Mammary microvascular endothelial cell (primary cell): ENCODE results near the gene OR5C1. TPM values are rescaled to one million over a fixed set of nuclear protein-coding genes. Genes with fewer than 3 reads are reported as not detected.

Source experiments
- total RNA-seq: library from RNA; depleted of rRNA; stranded (reverse); fragments of >200 nt; gene quantifications from 2 replicates; pipeline ENCODE4 v1.2.3, GENCODE V29; 2015

OR5C1 gene
- total RNA-seq, result not detected in 2 replicates

DNA sequence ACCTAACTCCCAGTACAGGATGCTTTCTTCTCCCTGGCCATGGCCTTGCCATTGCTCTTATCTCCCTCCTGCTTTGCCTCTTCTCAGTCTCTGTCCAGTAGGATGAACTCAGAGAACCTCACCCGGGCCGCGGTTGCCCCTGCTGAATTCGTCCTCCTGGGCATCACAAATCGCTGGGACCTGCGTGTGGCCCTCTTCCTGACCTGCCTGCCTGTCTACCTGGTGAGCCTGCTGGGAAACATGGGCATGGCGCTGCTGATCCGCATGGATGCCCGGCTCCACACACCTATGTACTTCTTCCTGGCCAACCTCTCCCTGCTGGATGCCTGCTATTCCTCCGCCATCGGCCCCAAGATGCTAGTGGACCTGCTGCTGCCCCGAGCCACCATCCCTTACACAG is at the start of gene OR5C1:
Gene OR5C1 (plus strand): TSS at position 103 of the 400 bp plus-strand sequence. CDS start 0 bp downstream, at position 103.

GRCh38 chr9:122742003-122742402 is 46.7 kb upstream of the OR5C1 start, which contains the start of gene OR1L6:
Gene OR1L6 (plus strand): TSS chr9:122742303. CDS start chr9:122749848, 7,545 bp downstream.

GRCh38 chr9:122800066-122801060 is 11.6 kb downstream of the OR5C1 start, which contains the start of gene OR1K1:
Gene OR1K1 (plus strand): TSS chr9:122800123. CDS start chr9:122800123, 0 bp downstream.

Other genes starting within 250 kb of the OR5C1 start
- gene OR1N2, start 235.8 kb upstream of the OR5C1 start, total RNA-seq, result not detected in 2 replicates
- gene OR1L8, start 205.5 kb upstream of the OR5C1 start, total RNA-seq, result 0.10 TPM in 1 of 2 replicates, not detected in the other
- gene OR1Q1, start 174.2 kb upstream of the OR5C1 start, total RNA-seq, result not detected in 2 replicates
- gene OR1B1, start 131.3 kb upstream of the OR5C1 start, total RNA-seq, result not detected in 2 replicates
- gene OR1L1, start 127.2 kb upstream of the OR5C1 start, total RNA-seq, result not detected in 2 replicates
- gene OR1L3, start 113.8 kb upstream of the OR5C1 start, total RNA-seq, result not detected in 2 replicates
- not detected in 2 replicates for gene OR1L4, start 64.9 kb upstream of the OR5C1 start, total RNA-seq
- not detected in 2 replicates for gene OR1L6, start 46.6 kb upstream of the OR5C1 start, total RNA-seq
- gene OR1K1, start 11.2 kb downstream of the OR5C1 start, total RNA-seq, result not detected in 2 replicates
- gene PDCL, start 39.7 kb downstream of the OR5C1 start, total RNA-seq, result 27.4 and 28.0 TPM in 2 replicates
- gene RC3H2, start 116.4 kb downstream of the OR5C1 start, total RNA-seq, result 39.3 and 44.4 TPM in 2 replicates
- gene ZBTB6, start 124.4 kb downstream of the OR5C1 start, total RNA-seq, result 4.4 and 5.1 TPM in 2 replicates
- 1.2 and 1.8 TPM in 2 replicates for gene ZBTB26, start 142.6 kb downstream of the OR5C1 start, total RNA-seq
- 8.1 and 9.6 TPM in 2 replicates for gene RABGAP1, start 152.1 kb downstream of the OR5C1 start, total RNA-seq
- gene GPR21, start 244.7 kb downstream of the OR5C1 start, total RNA-seq, result 0.25 TPM in 1 of 2 replicates, not detected in the other